Trophoblast cell (in vitro differentiated cells and primary cell): ENCODE measurements around the gene TUT7.

Experiments used
- DNase-seq, 2 donors: peaks; one replicate each; pipeline ENCODE4 v3.0.0-alpha.2; 2016
- H2AFZ ChIP-seq: 2 replicates; pipeline ENCODE4 v1.6.1; 2013; ENCODE audit warnings: low read length, moderate library complexity, mild to moderate bottlenecking; ENCODE audit not compliant: insufficient read depth, poor library complexity
- H2AK5ac ChIP-seq: 2 replicates; pipeline ENCODE4 v1.6.1; 2013; ENCODE audit warnings: mild to moderate bottlenecking, low read length
- H2BK120ac ChIP-seq: 2 replicates; pipeline ENCODE4 v1.6.1; 2013; ENCODE audit warnings: low read length, mild to moderate bottlenecking, moderate library complexity; ENCODE audit not compliant: insufficient read depth, poor library complexity
- H2BK12ac ChIP-seq: 2 replicates; pipeline ENCODE4 v1.6.1; 2013; ENCODE audit warnings: mild to moderate bottlenecking, low read length, moderate library complexity
- H2BK5ac ChIP-seq: 2 replicates; pipeline ENCODE4 v1.6.1; 2013; ENCODE audit warnings: low read length, low read depth, moderate library complexity, mild to moderate bottlenecking; ENCODE audit not compliant: poor library complexity
- H3K14ac ChIP-seq: 2 replicates; pipeline ENCODE4 v1.6.1; 2013; ENCODE audit warnings: mild to moderate bottlenecking, low read length
- H3K18ac ChIP-seq: 2 replicates; pipeline ENCODE4 v1.6.1; 2013; ENCODE audit warnings: mild to moderate bottlenecking, low read length
- H3K23ac ChIP-seq: 2 replicates; pipeline ENCODE4 v1.6.1; 2013; ENCODE audit warnings: low read length
- H3K27ac ChIP-seq: 2 replicates; pipeline ENCODE4 v1.5.1; 2013; ENCODE audit warnings: low read depth, mild to moderate bottlenecking, inconsistent platforms, low read length, moderate library complexity
- H3K27me3 ChIP-seq: 2 replicates; pipeline ENCODE4 v1.6.1; 2013; ENCODE audit warnings: inconsistent platforms, mild to moderate bottlenecking, low read length, moderate library complexity; ENCODE audit not compliant: insufficient read depth
- H3K36me3 ChIP-seq, 2 experiments: 1 replicate in 1 of 2; 2 replicates in 1 of 2; pipeline ENCODE4 v1.6.1; 2013; ENCODE audit warnings: low read length in 2 of 2, mild to moderate bottlenecking in 2 of 2, moderate library complexity in 1 of 2; ENCODE audit not compliant: insufficient read depth in 2 of 2, control insufficient read depth in 1 of 2
- H3K4ac ChIP-seq: 2 replicates; pipeline ENCODE4 v1.6.1; 2013; ENCODE audit warnings: low read depth, mild to moderate bottlenecking, low read length, moderate library complexity
- H3K4me1 ChIP-seq, 2 experiments: 1 replicate in 1 of 2; 2 replicates in 1 of 2; pipeline ENCODE4 v1.6.1; 2013; ENCODE audit warnings: low read length in 2 of 2, mild to moderate bottlenecking in 2 of 2, moderate library complexity in 1 of 2; ENCODE audit not compliant: insufficient read depth in 2 of 2, control insufficient read depth in 1 of 2
- H3K4me2 ChIP-seq: 2 replicates; pipeline ENCODE4 v1.6.1; 2013; ENCODE audit warnings: inconsistent platforms, mild to moderate bottlenecking, low read length, moderate library complexity
- H3K4me3 ChIP-seq: 2 replicates; pipeline ENCODE4 v1.5.1; 2013; ENCODE audit warnings: mild to moderate bottlenecking, low read depth, low read length, inconsistent platforms
- H3K79me1 ChIP-seq: one replicate; pipeline ENCODE4 v1.6.1; 2013; ENCODE audit warnings: low read length
- H3K79me2 ChIP-seq: 2 replicates; pipeline ENCODE4 v1.6.1; 2013; ENCODE audit warnings: low read length, mild to moderate bottlenecking; ENCODE audit not compliant: control insufficient read depth, insufficient read depth, poor library complexity
- H3K9ac ChIP-seq: 2 replicates; pipeline ENCODE4 v1.6.1; 2013; ENCODE audit warnings: mild to moderate bottlenecking, low read length
- H3K9me3 ChIP-seq: 2 replicates; pipeline ENCODE4 v1.6.1; 2013; ENCODE audit warnings: low read depth, mild to moderate bottlenecking, control low read depth, inconsistent platforms, low read length; ENCODE audit not compliant: insufficient read depth
- H4K12ac ChIP-seq: 2 replicates; pipeline ENCODE4 v1.6.1; 2013; ENCODE audit warnings: low read depth, mild to moderate bottlenecking, low read length, moderate library complexity
- H4K8ac ChIP-seq: 2 replicates; pipeline ENCODE4 v1.6.1; 2013; ENCODE audit warnings: low read depth, mild to moderate bottlenecking, low read length, moderate library complexity
- H4K91ac ChIP-seq: one replicate; pipeline ENCODE4 v1.6.1; 2013; ENCODE audit warnings: low read depth, mild to moderate bottlenecking, low read length, moderate library complexity
- WGBS: extraction: QIAGEN DNeasy Blood & Tissue Kit; methylation state at CpG from one replicate; pipeline ENCODE4 v1.1.7; 2013; ENCODE audit warnings: missing lambda C conversion rate; ENCODE audit not compliant: insufficient read length, insufficient coverage; ENCODE audit errors: extremely low coverage; 5-methylcytosine and 5-hydroxymethylcytosine counted together

The TUT7 gene

GRCh38 chr9:86340356-86341006 is 13.7 kb downstream of the TUT7 start:
- H2AFZ ChIP-seq: no peak overlapping the region
- H3K27me3 ChIP-seq: no peaks in the 10 kb centered on the region
- no peak for DNase-seq
- H3K4me1 ChIP-seq: no peaks in the 10 kb centered on the region
- no peak overlapping the region for H3K23ac ChIP-seq
- no peak overlapping the region for H2BK5ac ChIP-seq
- H3K4me2 ChIP-seq: no peak overlapping the region
- no CpG with 5 or more reads among the region's 1 CpG for WGBS
- H3K9me3 ChIP-seq: no peaks in the 10 kb centered on the region
- H2BK120ac ChIP-seq: no peak overlapping the region
- H3K27ac ChIP-seq: no peak overlapping the region
- no peak overlapping the region for H3K14ac ChIP-seq
- no peak overlapping the region for H2BK12ac ChIP-seq
- H3K79me1 ChIP-seq: no peaks in the 10 kb centered on the region
- H3K4ac ChIP-seq: no peak overlapping the region
- no peak overlapping the region for H2AK5ac ChIP-seq
- no peak overlapping the region for H4K12ac ChIP-seq
- H3K18ac ChIP-seq: no peak overlapping the region
- no peak overlapping the region for H3K4me3 ChIP-seq
- H3K36me3 ChIP-seq: peaks cover 5 to 25% of the 10 kb centered on the region in 2 experiments
- no peaks in the 10 kb centered on the region for H3K79me2 ChIP-seq
- no peak overlapping the region for H4K91ac ChIP-seq
- no peak overlapping the region for H3K9ac ChIP-seq
- H4K8ac ChIP-seq: no peak overlapping the region

GRCh38 chr9:86337469-86338108 is 16.6 kb downstream of the TUT7 start:
- Histone ChIP-seq H3K27me3 (no peaks in the 10 kb centered on the region), H2AK5ac (no peak overlapping the region), H3K79me2 (no peaks in the 10 kb centered on the region), H3K4me3 (no peak overlapping the region), H2BK12ac (no peak overlapping the region), H3K14ac (no peak overlapping the region), H2BK5ac (no peak overlapping the region), H3K23ac (no peak overlapping the region), H4K91ac (no peak overlapping the region), H4K8ac (no peak overlapping the region), H3K27ac (no peak overlapping the region), H4K12ac (no peak overlapping the region), H3K79me1 (no peaks in the 10 kb centered on the region), H3K4me2 (no peak overlapping the region), H3K18ac (no peak overlapping the region), H3K9me3 (no peaks in the 10 kb centered on the region), H3K9ac (no peak overlapping the region), H3K36me3 (peaks cover 5 to 26% of the 10 kb centered on the region in 2 experiments), H2AFZ (no peak overlapping the region), H3K4ac (no peak overlapping the region), H2BK120ac (no peak overlapping the region), H3K4me1 (no peaks in the 10 kb centered on the region)
- no CpG with 5 or more reads among the region's 9 CpGs for WGBS
- no peak for DNase-seq

- Histone ChIP-seq H4K8ac (no peak overlapping the region), H2AK5ac (no peak overlapping the region), H3K9ac (no peak overlapping the region), H3K9me3 (no peaks in the 10 kb centered on the region), H3K4ac (no peak overlapping the region), H4K91ac (no peak overlapping the region), H3K79me2 (no peaks in the 10 kb centered on the region), H3K4me1 (no peaks in the 10 kb centered on the region), H3K27ac (no peak overlapping the region), H2BK5ac (no peak overlapping the region), H3K36me3 (peaks cover 3 to 16% of the 10 kb centered on the region in 2 experiments), H4K12ac (no peak overlapping the region), H2AFZ (no peak overlapping the region), H3K23ac (no peak overlapping the region), H2BK12ac (no peak overlapping the region), H3K4me3 (no peak overlapping the region), H3K27me3 (no peaks in the 10 kb centered on the region), H3K14ac (no peak overlapping the region), H3K4me2 (no peak overlapping the region), H3K79me1 (no peaks in the 10 kb centered on the region), H3K18ac (no peak overlapping the region), H2BK120ac (no peak overlapping the region)
- WGBS: no CpG with 5 or more reads among the region's 1 CpG
- DNase-seq: no peak
These were observed 18.2 kb downstream of the TUT7 start for GRCh38 chr9:86336058-86336457.

- no peak overlapping the region for H2AK5ac ChIP-seq
- no peaks in the 10 kb centered on the region for H3K79me2 ChIP-seq
- H3K36me3 ChIP-seq: peaks cover 6 to 13% of the 10 kb centered on the region in 2 experiments
- H4K91ac ChIP-seq: no peak overlapping the region
- no peaks in the 10 kb centered on the region for H3K4me1 ChIP-seq
- no CpG with 5 or more reads among the region's 2 CpGs for WGBS
- H2BK12ac ChIP-seq: no peak overlapping the region
- no peak overlapping the region for H4K8ac ChIP-seq
- H3K27me3 ChIP-seq: no peaks in the 10 kb centered on the region
- H3K9me3 ChIP-seq: no peaks in the 10 kb centered on the region
- no peak overlapping the region for H3K18ac ChIP-seq
- no peak overlapping the region for H3K9ac ChIP-seq
- H3K79me1 ChIP-seq: no peaks in the 10 kb centered on the region
- H3K4me2 ChIP-seq: no peak overlapping the region
- no peak for DNase-seq
- H3K4ac ChIP-seq: no peak overlapping the region
- no peak overlapping the region for H3K27ac ChIP-seq
- no peak overlapping the region for H3K23ac ChIP-seq
- no peak overlapping the region for H2BK5ac ChIP-seq
- H2BK120ac ChIP-seq: no peak overlapping the region
- H3K14ac ChIP-seq: no peak overlapping the region
- H2AFZ ChIP-seq: no peak overlapping the region
- H4K12ac ChIP-seq: no peak overlapping the region
- no peak overlapping the region for H3K4me3 ChIP-seq
These were observed 20.6 kb downstream of the TUT7 start for GRCh38 chr9:86333651-86334050.
